A549 treated with AZD9567 at 1 μM for 4 hours (cell line): Measurements from ENCODE around the gene SMIM20. TPM values are rescaled to one million over a fixed set of nuclear protein-coding genes. Genes with fewer than 3 reads are reported as not detected.

Experiments used
- total RNA-seq: library from RNA; stranded (reverse); fragments of 200-300 nt; extraction: Qiagen RNA extraction; gene quantifications from 5 replicates; pipeline ENCODE4 v1.2.3, GENCODE V29; 2022; ENCODE audit not compliant: insufficient read depth

SMIM20 gene
- total RNA-seq, result 22.0 to 35.2 TPM (median 23.8 TPM) in 5 replicates

GRCh38 chr4:25913851-25914669, at the start of gene SMIM20:
Gene SMIM20 (plus strand): TSS chr4:25914220. CDS start chr4:25914314, 94 bp downstream.

Other genes starting within 250 kb of the SMIM20 start
- gene SEL1L3, start 51.2 kb upstream of the SMIM20 start, total RNA-seq, result 20.8 to 31.4 TPM (median 22.2 TPM) in 5 replicates